Breast epithelium (tissue), 4 donors: ENCODE measurements around the gene LIPA. TPM values are rescaled to one million over a fixed set of nuclear protein-coding genes. Genes with fewer than 3 reads are reported as not detected.

ENCODE experiments used
- DNase-seq, 2 donors: peaks; one replicate each; pipeline ENCODE4 v3.0.0-alpha.2; 2019; ENCODE audit warnings: low spot score in 2 of 2
- H3K27ac ChIP-seq, 2 donors: fragments of 200-600 bp; sonication (generic) in 1 of 2; one replicate each; pipeline ENCODE4 v1.5.1; 2016 to 2019; ENCODE audit warnings: mild to moderate bottlenecking in 1 of 2
- H3K27me3 ChIP-seq, 2 donors: fragments of 200-600 bp; sonication (generic) in 1 of 2; one replicate each; pipeline versions ENCODE4 v1.5.1 to v1.6.0; 2017 to 2019; ENCODE audit warnings: control low read depth in 1 of 2, mild to moderate bottlenecking in 1 of 2
- H3K36me3 ChIP-seq: fragments of 200-600 bp; one replicate; pipeline ENCODE4 v1.5.1; 2019
- H3K4me1 ChIP-seq, 2 donors: fragments of 200-600 bp; sonication (generic); one replicate each; pipeline ENCODE4 v1.5.1; 2016 to 2019; ENCODE audit warnings: control low read depth in 1 of 2
- H3K4me3 ChIP-seq, 3 donors: fragments of 200-600 bp; sonication (generic); 1 replicate in 2 of 3; 2 replicates in 1 of 3; pipeline ENCODE4 v1.5.1; 2016 to 2019; ENCODE audit warnings: mild to moderate bottlenecking in 3 of 3, moderate library complexity in 2 of 3
- H3K9me3 ChIP-seq, 2 donors: fragments of 200-600 bp; sonication (generic) in 1 of 2; one replicate each; pipeline ENCODE4 v1.5.1; 2016 to 2019; ENCODE audit warnings: control low read depth in 1 of 2
- CTCF ChIP-seq, 3 donors: fragments of 450-650 bp; IDR thresholded peaks; one replicate each; pipeline ENCODE4 v1.5.1; 2016 to 2017; ENCODE audit warnings: antibody characterized with exemption in 3 of 3, mild to moderate bottlenecking in 3 of 3, moderate library complexity in 3 of 3
- POLR2A ChIP-seq: fragments of 450-650 bp; IDR thresholded peaks from one replicate; pipeline ENCODE4 v1.6.1; 2016; ENCODE audit warnings: antibody characterized with exemption, mild to moderate bottlenecking, moderate library complexity
- POLR2AphosphoS5 ChIP-seq, 3 donors: sonication (generic); formaldehyde crosslinking; IDR thresholded peaks; one replicate each; pipeline ENCODE4 v1.6.1; 2017; ENCODE audit warnings: antibody characterized with exemption in 3 of 3
- intact Hi-C: fragments of 100-400 bp; cut with DNase I; formaldehyde crosslinking; loops from one replicate; pipeline ENCODE4 v1.15.1; 2023; ENCODE audit warnings: low total_unique reads
- total RNA-seq, 3 donors: library from RNA; depleted of rRNA; stranded (reverse); fragments of >200 nt; gene quantifications; one replicate each; pipeline ENCODE4 v1.1.0, GENCODE V29; 2016

Gene LIPA
- total RNA-seq, 3 donors from 2014 or later: 44.9 to 90.7 (median 67.2) TPM

DNA sequence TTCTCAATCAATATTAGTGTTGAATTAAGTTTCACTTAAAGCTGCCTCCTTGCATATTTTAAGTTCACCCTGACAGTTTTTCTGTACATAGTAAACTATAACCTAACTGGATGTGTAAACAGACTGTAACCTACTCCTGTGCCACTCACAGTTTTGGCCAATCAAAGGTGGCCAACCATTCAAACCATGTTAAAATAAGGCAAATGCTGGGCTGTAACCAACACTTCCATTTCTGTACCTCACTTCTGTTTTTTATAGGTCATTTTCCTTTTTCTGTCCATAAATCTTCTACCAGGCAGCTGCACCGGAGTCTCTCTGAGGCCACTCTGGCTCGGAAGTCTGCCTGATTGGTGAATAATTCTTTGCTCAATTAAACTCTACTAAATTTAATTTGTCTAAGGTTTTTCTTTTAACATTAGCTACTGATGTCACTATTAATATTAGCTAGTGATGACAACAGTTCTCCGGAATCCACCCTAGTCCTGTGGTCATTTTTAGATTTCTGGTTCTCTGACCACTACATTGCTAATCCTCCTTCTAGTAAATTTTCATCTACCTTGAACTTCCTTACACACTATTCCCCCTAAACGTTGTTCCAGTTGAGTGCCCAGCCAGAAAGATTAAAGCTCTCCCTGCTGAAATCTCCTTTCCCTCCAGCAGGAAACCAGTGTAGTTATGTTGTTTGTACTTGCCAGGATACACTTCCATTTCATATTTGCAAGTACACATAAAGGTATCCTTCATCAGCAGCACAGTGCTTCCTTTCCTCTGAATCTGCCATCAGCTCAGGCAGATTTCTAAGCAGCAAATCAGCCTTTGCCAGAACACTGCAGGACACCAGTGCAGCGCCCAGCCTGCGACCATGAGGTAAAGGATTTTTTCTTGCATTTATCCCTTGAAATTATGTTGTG is 31.7 kb upstream of the LIPA start:
- no peaks in the 10 kb centered on the region for H3K36me3 ChIP-seq
- no peaks in the 10 kb centered on the region for H3K27me3 ChIP-seq
- no peaks in the 10 kb centered on the region for H3K9me3 ChIP-seq
- H3K4me3 ChIP-seq: peak overlapping the region in 2 of 3 donors; percentile 19 to 39
- H3K4me1 ChIP-seq: peaks cover 7 to 18% of the 10 kb centered on the region in 2 donors
- no peak for TF ChIP-seq POLR2A
- peak in 1 of 3 donors; percentile 1 for TF ChIP-seq POLR2AphosphoS5 (IDR thresholded peaks at IDR 0.05)
- peak in 1 of 3 donors; percentile 7 for TF ChIP-seq CTCF (IDR thresholded peaks at IDR 0.05)
- no peak for DNase-seq
- intact Hi-C loops: no loop called here
- peak overlapping the region; percentile 48 to 89 for H3K27ac ChIP-seq

DNA sequence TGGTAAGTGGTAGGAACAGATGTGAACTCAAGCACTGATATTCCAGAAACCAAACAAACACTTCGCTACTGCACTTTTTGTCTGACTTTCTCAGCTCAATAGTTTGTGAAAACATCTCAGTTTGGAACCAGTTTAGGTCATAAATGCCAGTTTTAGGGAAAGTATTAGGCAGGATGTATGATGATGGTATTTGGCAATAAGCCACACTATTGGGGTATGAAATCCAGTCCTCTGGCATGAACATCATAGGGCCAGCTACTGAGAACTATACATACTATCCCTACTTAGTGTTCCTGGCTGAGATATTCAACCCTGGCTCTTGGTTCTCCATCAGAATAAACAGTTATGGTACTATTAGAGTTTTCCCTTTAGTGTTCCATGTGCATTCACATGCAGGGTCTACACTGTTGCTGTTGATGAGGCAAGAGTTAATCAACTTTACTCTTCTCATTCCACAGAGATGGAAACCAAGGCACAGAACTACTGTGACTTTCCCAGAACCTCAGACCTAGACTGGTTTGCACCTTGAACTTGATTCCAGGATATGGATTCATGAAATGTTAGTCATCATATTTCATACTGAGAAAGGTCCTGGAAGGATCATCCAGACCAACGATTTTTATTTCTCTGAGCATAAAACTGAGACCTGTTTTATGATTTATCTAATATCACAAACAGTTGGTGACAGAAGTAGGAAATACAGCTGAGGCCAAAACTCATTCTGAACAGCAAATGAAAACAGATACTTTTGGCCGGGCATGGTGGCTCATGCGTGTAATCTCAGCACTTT is 30.2 kb upstream of the LIPA start:
- H3K4me3 ChIP-seq: no peak overlapping the region
- H3K27me3 ChIP-seq: no peaks in the 10 kb centered on the region
- peak overlapping the region; percentile 2 to 44 for H3K27ac ChIP-seq
- intact Hi-C loops: no loop called here
- H3K36me3 ChIP-seq: no peaks in the 10 kb centered on the region
- no peaks in the 10 kb centered on the region for H3K9me3 ChIP-seq
- no peak for DNase-seq
- peaks cover 7 to 27% of the 10 kb centered on the region in 2 donors for H3K4me1 ChIP-seq
- TF ChIP-seq CTCF (IDR thresholded peaks at IDR 0.05) (no peak), POLR2A (no peak), POLR2AphosphoS5 (IDR thresholded peaks at IDR 0.05) (no peak)

DNA sequence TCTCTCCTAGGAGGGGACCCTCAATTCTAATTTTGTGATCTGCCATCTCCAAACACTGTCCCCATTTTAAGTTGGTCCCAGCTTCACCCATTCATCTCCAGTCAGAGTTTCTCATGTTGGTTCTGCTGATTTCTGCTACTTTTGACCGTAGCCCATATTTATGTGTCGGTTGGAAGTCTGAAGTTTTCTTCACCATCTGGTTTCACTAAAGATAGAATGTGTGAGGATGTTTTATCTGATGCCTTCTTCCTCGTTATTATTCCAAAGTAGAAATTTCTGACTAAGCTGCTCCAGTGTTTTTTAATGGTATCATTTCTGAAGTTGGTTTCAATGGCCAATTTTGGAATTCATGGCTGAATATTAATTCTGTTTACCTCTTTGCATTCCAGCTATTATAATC is 28.9 kb upstream of the LIPA start:
- Histone ChIP-seq H3K4me3 (no peak overlapping the region), H3K36me3 (no peaks in the 10 kb centered on the region), H3K27ac (peak overlapping the region; percentile 38 to 75), H3K4me1 (peaks cover 7 to 33% of the 10 kb centered on the region in 2 donors), H3K27me3 (no peaks in the 10 kb centered on the region), H3K9me3 (no peaks in the 10 kb centered on the region)
- TF ChIP-seq POLR2A: no peak
- no peak for TF ChIP-seq POLR2AphosphoS5 (IDR thresholded peaks at IDR 0.05)
- TF ChIP-seq CTCF (IDR thresholded peaks at IDR 0.05): no peak
- no peak for DNase-seq
- intact Hi-C loops: no loop called here

GRCh38 chr10:89279421-89279869 is 27.9 kb upstream of the LIPA start:
- Histone ChIP-seq H3K27ac (peak overlapping the region; percentile 81 to 93), H3K27me3 (no peaks in the 10 kb centered on the region), H3K4me3 (no peak overlapping the region), H3K9me3 (no peaks in the 10 kb centered on the region), H3K4me1 (peaks cover 7 to 38% of the 10 kb centered on the region in 2 donors), H3K36me3 (no peaks in the 10 kb centered on the region)
- TF ChIP-seq POLR2AphosphoS5 (IDR thresholded peaks at IDR 0.05): no peak
- no peak for TF ChIP-seq CTCF (IDR thresholded peaks at IDR 0.05)
- no peak for TF ChIP-seq POLR2A
- intact Hi-C loops: no loop called here
- no peak for DNase-seq
